Left renal cortex interstitium (tissue), 4 donors: ENCODE results near the gene KIF2A. TPM values are rescaled to one million over a fixed set of nuclear protein-coding genes. Genes with fewer than 3 reads are reported as not detected.

ENCODE experiments used
- DNase-seq, 4 donors: peaks; one replicate each; pipeline ENCODE4 v3.0.0-alpha.2; 2013; ENCODE audit warnings: low read depth in 4 of 4, low spot score in 2 of 4, missing footprints in 1 of 4
- polyA plus RNA-seq, 4 donors: library from polyadenylated mRNA; unstranded; fragments of 120-200 nt; gene quantifications; one replicate each; pipeline ENCODE4 v1.2.1, GENCODE V29; 2013; ENCODE audit not compliant: insufficient read length in 4 of 4

Gene KIF2A
- polyA plus RNA-seq, 4 donors, result 47.0 to 57.6 (median 53.1) TPM

GRCh38 chr5:62327138-62328053 is 21.4 kb downstream of the KIF2A start:
- no peak for DNase-seq

DNA sequence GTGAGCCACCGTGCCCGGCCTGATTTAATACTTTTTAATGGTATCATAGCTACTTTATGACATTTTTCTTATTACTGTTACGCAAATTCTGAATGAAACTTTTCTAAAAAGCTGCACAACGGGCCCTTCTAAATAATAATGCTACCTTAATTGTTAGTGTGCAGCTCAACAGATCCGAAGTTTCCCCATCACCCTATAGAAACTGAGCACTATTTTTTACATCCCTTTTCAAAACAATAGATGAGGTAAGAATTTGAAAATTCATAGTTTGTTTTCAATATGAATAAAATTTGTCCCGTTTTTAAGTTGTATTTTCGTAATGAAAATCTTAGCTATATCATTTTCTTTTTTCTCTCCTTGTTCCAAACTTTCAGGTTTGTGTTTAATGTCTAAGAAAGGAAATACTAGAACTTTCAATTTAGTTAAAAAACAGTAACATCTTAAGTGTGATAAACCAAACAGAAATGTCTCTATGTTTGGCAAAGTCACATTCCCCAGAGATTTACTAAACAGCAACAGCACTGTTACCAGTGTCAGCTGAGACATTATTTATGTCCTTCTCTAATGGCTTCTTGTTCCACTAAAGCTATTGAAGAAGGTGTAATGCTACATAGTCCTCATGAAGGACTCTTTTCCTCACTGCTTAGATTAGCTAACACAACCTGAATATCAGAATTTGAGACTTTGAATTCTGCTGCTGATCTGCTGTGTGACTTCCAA is 22.9 kb downstream of the KIF2A start:
- DNase-seq, result no peak

GRCh38 chr5:62330302-62330701 is 24.3 kb downstream of the KIF2A start:
- no peak for DNase-seq

DNA sequence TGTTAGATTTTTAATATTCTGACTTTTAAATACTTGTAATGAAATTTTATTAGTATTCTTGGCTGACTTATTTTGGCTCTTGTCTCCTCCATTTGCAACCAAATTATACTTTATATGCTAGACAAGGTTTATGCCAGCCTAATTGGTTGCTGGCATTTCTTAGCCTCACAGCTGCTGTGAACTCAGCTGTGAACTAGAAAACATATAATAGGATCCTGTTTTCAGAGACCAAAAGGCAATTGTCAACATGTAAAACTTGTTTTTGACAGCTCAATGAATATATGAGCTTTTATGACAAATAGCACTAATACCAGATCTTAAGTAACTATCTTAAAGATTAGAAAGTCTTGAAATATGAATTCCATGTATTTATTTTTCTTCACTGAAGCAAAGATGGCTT is 25.9 kb downstream of the KIF2A start:
- DNase-seq, result no peak

GRCh38 chr5:62333250-62333794 is 27.3 kb downstream of the KIF2A start:
- DNase-seq, result no peak

DNA sequence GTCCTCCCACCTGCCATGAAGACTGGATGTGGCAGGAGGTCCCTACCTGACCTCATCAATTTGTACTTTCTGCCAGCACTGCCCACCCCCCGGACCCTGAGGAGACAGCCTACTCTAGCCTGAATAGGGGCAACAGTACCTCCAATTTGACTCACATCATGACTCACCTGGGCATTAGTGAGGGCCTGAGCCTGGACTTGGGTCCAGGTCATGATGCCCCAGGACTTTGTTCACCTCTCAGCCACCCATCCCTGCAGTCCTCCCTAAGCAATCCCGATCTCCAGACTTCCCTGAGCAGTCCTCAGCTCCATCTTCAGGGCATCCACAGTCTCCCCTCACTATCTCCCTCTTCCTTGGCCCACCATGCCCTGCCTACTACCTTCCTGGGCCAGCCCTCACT is 28.1 kb downstream of the KIF2A start:
- DNase-seq, result no peak

DNA sequence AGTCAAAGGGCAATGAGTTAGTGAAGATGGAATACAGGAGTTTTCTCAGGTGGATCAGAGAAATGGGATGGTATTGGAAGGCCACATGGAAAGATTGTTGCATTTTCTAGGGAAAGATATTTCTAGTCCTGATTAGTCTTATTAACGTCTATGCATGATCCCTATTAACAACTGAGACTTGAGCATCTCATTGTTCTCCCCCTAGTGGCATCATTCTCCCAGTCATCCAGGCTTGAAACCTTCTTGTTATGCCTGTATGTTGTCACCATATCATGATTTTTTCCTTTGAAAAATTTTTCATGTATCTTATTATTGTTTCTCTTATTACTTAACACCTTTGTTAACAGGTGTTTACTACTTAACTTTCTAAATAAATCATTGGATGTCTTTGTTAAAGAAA is 34.4 kb downstream of the KIF2A start:
- DNase-seq, result no peak

DNA sequence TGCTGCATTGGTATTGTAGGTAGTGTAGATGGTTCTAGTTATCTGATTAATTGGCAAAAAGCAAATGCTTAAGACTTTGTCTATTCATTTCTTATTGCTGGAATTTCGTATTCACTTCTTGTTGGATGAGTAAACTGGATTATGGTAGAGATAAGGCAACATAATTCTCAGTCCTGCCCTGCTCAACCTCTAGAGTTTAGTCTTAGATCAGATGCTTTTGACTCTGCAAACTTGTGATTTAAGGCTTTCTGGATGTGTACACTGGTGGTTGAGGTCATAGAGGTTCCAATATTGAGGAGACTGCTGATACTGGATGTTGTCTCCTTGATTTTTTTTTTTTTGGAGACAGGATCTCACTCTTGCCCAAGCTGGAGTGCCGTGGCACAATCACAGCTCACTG is 35.0 kb downstream of the KIF2A start:
- DNase-seq, result no peak

DNA sequence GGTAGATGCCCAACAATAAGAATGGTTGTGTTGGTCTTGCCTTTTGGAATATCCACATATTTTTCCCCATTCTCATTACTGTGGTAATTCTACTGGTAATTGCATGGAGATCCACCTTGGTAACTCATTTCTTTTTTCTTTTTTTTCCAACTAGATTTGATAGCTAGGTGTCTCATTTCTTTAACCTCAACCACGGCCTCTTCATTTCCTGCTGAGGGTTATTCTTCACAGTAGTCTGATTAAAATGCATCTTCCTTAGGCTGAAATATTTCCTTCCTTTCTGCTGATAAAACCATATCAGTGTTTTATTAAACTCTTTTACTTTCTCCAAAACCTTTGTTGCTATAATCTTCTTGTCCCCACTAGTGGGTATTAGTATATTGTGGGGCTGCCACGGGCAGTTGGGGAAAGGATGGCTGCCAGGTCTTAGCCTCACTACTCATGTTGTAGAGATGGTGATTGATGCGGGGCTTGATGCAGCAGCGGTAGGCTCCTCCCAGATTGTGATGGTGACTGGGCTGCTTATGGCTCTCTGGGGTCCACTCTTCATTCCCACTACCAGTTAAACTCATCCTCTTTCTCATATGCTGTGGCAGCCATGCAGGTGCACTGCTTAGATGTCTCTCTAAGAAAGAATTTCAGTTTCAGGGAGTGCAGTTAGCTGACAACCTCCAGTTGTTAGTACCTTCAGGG is 35.9 kb downstream of the KIF2A start:
- DNase-seq, result no peak

DNA sequence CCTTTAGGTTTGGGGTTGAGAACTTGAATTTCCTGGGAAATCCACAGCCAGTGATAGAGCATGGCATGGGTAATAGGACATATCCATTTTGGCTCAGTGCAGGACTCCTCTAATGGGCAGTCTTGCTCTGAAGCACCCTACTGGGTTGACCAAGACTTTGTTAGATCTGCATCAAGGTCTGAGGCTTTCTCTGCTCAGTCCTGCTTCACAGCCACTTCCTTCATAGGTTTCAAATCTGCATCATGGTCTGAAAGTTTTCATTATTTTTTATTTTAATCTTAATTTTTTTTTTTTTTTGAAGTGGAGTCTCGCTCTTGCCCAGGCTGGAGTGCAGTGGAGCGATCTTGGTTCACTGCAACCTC is 36.5 kb downstream of the KIF2A start:
- no peak for DNase-seq

GRCh38 chr5:62343428-62343827 is 37.4 kb downstream of the KIF2A start:
- DNase-seq, result no peak

GRCh38 chr5:62346748-62347147 is 40.7 kb downstream of the KIF2A start:
- no peak for DNase-seq

- no peak for DNase-seq
These were observed 41.9 kb downstream of the KIF2A start for GRCh38 chr5:62347928-62348327.

DNA sequence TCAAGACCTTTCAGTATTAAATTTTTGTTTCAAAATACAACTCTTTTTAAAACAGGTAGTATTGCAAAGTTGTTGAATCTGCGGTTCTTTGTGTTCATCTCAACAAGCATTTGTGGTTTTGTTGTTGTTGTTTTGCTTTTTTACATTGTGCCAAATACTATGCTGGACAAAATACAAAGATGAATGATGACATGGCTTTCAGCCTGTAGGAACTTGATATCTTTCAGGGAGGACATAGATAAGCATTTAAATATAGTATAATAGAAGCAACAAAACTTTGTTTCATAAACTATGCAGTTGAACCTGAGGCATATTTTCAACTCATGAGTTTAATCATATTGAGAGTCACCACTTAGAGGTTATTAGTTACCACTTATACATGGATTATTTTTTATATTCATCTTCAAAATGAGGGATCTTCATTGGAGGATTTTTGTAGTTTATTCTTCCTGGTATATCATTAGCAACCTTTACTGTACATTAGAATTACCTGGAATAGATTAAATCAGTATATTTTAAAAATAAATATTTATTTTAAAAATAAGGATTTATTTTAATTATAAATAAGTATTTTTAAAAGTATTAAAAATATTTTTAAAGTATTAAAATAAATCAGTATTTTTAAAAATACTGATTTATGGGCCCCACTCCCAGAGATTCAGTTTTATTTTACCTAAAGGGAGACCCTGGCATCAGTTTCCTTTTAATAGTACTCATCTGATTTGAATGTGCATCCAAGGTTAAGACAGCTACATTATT is 42.9 kb downstream of the KIF2A start:
- no peak for DNase-seq

GRCh38 chr5:62354028-62354874 is 48.2 kb downstream of the KIF2A start:
- DNase-seq, result peak in 2 of 4 donors; percentile 8 to 29

DNA sequence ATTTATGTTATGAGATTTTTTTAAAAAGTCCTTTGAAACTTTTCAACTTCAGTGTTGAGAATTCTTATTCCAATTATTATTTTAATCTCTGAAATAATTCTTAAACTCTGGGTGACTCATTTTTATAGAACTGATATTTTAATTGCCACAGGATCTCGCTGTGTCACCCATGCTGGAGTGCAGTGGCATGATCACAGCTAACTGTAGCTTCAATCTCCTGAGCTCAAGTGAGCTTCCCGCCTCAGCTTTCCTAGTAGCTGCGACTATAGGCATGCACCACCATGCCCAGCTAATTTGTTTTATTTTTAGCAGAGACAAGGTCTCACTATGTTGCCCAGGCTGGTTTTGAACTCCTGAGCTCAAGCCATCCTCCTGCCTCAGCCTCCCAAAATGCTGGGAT is 56.7 kb downstream of the KIF2A start:
- DNase-seq, result no peak

DNA sequence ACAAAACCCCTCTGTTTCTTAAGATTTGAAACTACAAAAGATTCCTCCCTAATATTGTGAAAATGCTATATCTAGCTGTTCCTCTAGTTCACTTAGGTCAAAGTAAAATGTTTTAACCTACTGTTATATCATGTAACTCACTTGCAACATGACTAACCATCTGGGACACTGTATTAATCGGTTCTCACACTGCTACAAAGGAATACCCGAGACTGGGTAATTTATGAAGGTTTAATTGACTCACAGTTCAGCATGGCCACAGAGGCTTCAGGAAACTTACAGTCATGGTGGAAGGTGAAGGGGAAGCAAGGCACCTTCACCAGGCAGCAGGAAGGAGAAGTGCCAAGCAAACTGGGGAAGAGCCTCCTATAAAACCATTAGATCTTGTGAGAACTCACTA is 63.0 kb downstream of the KIF2A start:
- no peak for DNase-seq

- no peak for DNase-seq
These were observed 65.4 kb downstream of the KIF2A start for GRCh38 chr5:62371409-62371808.

DNA sequence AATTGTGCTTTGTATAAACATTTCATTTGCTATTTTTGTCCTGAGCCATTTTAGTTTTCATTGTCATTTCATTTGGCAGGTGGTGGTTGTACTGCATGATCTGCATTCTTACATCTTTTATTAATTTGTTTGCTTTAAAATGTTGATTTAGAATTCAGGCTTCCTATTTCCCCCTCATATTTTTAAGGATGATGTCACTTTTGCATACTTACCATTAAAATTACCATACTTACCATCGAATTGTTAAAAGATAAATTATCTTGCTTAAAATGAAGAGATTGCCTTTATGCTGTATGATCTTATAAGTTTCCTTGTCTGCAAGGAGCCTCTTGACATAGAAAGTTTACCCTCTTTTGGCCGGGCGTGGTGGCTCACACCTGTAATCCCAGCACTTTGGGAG is 66.6 kb downstream of the KIF2A start:
- DNase-seq, result no peak

- DNase-seq, result no peak
These were observed 67.4 kb downstream of the KIF2A start for GRCh38 chr5:62373382-62373781.
